A673 (cell line): ENCODE results near the gene AADACL2. TPM values are rescaled to one million over a fixed set of nuclear protein-coding genes. Genes with fewer than 3 reads are reported as not detected.

Source experiments
- BruUV-seq: library from RNA; stranded (reverse); fragments of 400-500 nt; replicated peaks from 2 replicates; lab custom pipeline; 2021; lab: Mats Ljungman, UMichigan
- CTCF ChIA-PET: fragments of 300-600 bp; sonication (Branson Sonifier 250); formaldehyde crosslinking; loops from one replicate; lab custom pipeline; 2022; ENCODE audit warnings: antibody characterized with exemption; lab: Charles Lee
- POLR2A ChIA-PET: fragments of 300-600 bp; sonication (Branson Sonifier 250); formaldehyde crosslinking; loops from one replicate; lab custom pipeline; 2022; ENCODE audit warnings: antibody characterized with exemption; ENCODE audit not compliant: low non-redundant PET; lab: Charles Lee
- DNase-seq: peaks from one replicate; pipeline ENCODE4 v3.0.0-alpha.2; 2015; ENCODE audit warnings: low spot score
- H3K27ac ChIP-seq: fragments of 200-600 bp; sonication (generic); 2 replicates; pipeline ENCODE4 v1.5.1; 2016; ENCODE audit warnings: mixed run types, low read depth, mild to moderate bottlenecking, mixed read lengths, antibody characterized with exemption, low read length; ENCODE audit not compliant: poor library complexity, severe bottlenecking
- H3K27me3 ChIP-seq: fragments of 200-600 bp; sonication (generic); replicated peaks from 2 replicates; pipeline ENCODE4 v1.6.1; 2017; ENCODE audit warnings: mixed run types, low read depth, mild to moderate bottlenecking, mixed read lengths, antibody characterized with exemption, low read length; ENCODE audit not compliant: insufficient read depth, poor library complexity
- H3K36me3 ChIP-seq: fragments of 200-600 bp; sonication (generic); 2 replicates; pipeline ENCODE4 v1.6.1; 2016; ENCODE audit warnings: mixed run types, mild to moderate bottlenecking, mixed read lengths, antibody characterized with exemption, low read length; ENCODE audit not compliant: insufficient read depth, poor library complexity, severe bottlenecking
- H3K4me1 ChIP-seq: fragments of 200-600 bp; sonication (generic); 2 replicates; pipeline ENCODE4 v1.6.1; 2017; ENCODE audit warnings: mixed run types, mild to moderate bottlenecking, mixed read lengths, antibody characterized with exemption, low read length; ENCODE audit not compliant: insufficient read depth, poor library complexity, severe bottlenecking
- H3K4me3 ChIP-seq: fragments of 200-600 bp; sonication (generic); 2 replicates; pipeline ENCODE4 v1.5.1; 2016; ENCODE audit warnings: low read depth, mixed run types, mild to moderate bottlenecking, mixed read lengths, low read length; ENCODE audit not compliant: poor library complexity, severe bottlenecking
- H3K9me3 ChIP-seq: fragments of 200-600 bp; sonication (generic); 2 replicates; pipeline ENCODE4 v1.6.1; 2016; ENCODE audit warnings: mixed run types, low read depth, mild to moderate bottlenecking, mixed read lengths, antibody characterized with exemption, low read length; ENCODE audit not compliant: poor library complexity, severe bottlenecking
- EZH2 ChIP-seq: fragments of 200-600 bp; sonication (generic); IDR thresholded peaks from 2 replicates; pipeline ENCODE4 v1.6.1; 2017; ENCODE audit warnings: borderline replicate concordance, low read depth, mild to moderate bottlenecking, mixed read lengths, antibody characterized with exemption, low read length; ENCODE audit not compliant: poor library complexity, severe bottlenecking
- intact Hi-C: fragments of 100-400 bp; cut with micrococcal nuclease; formaldehyde crosslinking; loops from one replicate; pipeline ENCODE4 v1.10.0; 2022; ENCODE audit not compliant: unreplicated experiment
- total RNA-seq: library from RNA; stranded (reverse); gene quantifications from 2 replicates; pipeline ENCODE4 v1.2.3, GENCODE V29; 2021
- TF ChIP-seq, protein P1 (sequence below): fragments of 300-800, 200-600 bp; sonication (generic); conservative IDR thresholded peaks from 2 replicates; pipeline ENCODE4 v1.5.1; 2017; ENCODE audit warnings: low read depth, mild to moderate bottlenecking, antibody characterized with exemption, low read length, moderate library complexity, mixed read lengths

AADACL2 gene
- total RNA-seq, 1 experiment from 2014 or later, result not detected

DNA sequence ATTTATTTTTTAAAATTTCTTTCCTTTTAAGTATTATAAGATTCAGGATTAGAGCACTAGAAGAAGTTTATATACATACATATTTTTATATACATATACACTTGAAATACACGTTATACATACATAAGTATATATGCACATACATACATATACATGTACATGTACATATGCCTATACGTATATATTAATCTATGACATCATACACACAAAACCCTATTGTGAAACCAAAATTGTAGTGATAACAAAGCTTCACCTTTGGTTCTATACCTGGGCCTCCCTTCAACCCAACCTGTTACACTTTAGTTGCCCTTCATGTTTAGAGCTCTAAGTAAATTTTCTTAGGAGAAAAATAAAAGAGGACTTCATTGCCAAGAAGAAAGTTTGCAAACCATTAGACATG, 17.0 kb downstream of the AADACL2 start:
- intact Hi-C loops, result no loop called here
- peaks cover 3% of the 10 kb centered on the region for H3K4me1 ChIP-seq
- H3K9me3 ChIP-seq, result peaks cover 8% of the 10 kb centered on the region
- ChIA-PET CTCF (no interaction called here), POLR2A (no interaction called here)
- no peak overlapping the region for H3K4me3 ChIP-seq
- DNase-seq, result no peak
- TF ChIP-seq, protein P1, sequence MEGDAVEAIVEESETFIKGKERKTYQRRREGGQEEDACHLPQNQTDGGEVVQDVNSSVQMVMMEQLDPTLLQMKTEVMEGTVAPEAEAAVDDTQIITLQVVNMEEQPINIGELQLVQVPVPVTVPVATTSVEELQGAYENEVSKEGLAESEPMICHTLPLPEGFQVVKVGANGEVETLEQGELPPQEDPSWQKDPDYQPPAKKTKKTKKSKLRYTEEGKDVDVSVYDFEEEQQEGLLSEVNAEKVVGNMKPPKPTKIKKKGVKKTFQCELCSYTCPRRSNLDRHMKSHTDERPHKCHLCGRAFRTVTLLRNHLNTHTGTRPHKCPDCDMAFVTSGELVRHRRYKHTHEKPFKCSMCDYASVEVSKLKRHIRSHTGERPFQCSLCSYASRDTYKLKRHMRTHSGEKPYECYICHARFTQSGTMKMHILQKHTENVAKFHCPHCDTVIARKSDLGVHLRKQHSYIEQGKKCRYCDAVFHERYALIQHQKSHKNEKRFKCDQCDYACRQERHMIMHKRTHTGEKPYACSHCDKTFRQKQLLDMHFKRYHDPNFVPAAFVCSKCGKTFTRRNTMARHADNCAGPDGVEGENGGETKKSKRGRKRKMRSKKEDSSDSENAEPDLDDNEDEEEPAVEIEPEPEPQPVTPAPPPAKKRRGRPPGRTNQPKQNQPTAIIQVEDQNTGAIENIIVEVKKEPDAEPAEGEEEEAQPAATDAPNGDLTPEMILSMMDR, result no peak
- TF ChIP-seq EZH2, result no peak
- no TSS peak for BruUV-seq
- no peaks in the 10 kb centered on the region for H3K27me3 ChIP-seq
- H3K36me3 ChIP-seq, result no peaks in the 10 kb centered on the region
- no peak overlapping the region for H3K27ac ChIP-seq

DNA sequence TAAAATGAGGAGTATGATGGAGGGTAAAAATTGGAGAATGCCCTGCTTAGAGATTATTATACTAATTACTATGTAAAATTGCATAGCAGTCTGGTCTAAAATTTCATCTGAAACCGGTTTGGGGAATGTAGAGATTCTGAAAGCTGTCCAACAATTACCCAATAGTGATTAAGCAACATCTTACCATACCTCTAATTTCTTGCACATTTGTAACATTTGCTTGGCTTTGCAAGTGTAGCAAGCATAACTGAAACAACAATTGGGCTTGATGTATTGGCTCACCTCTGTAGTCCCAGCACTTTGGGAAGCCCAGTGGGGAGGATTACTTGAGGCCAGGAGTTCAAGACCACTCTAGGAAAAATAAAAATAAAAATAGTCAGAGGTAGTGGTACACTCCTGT, 17.4 kb downstream of the AADACL2 start:
- no peak overlapping the region for H3K27ac ChIP-seq
- POLR2A ChIA-PET, result no interaction called here
- no peak overlapping the region for H3K4me3 ChIP-seq
- H3K36me3 ChIP-seq, result no peaks in the 10 kb centered on the region
- intact Hi-C loops, result no loop called here
- DNase-seq, result no peak
- H3K9me3 ChIP-seq, result peaks cover 8% of the 10 kb centered on the region
- no peak for TF ChIP-seq EZH2
- TF ChIP-seq, protein P1, result no peak
- peaks cover 3% of the 10 kb centered on the region for H3K4me1 ChIP-seq
- BruUV-seq, result no TSS peak
- CTCF ChIA-PET, result no interaction called here
- H3K27me3 ChIP-seq, result no peaks in the 10 kb centered on the region

GRCh38 chr3:151753846-151754245, 20.1 kb downstream of the AADACL2 start:
- CTCF ChIA-PET, result no interaction called here
- no peak overlapping the region for H3K27ac ChIP-seq

More at GRCh38 chr3:151753846-151754245, 20.1 kb downstream of the AADACL2 start:
- Histone ChIP-seq H3K36me3 (no peaks in the 10 kb centered on the region), H3K27me3 (no peaks in the 10 kb centered on the region), H3K4me1 (peaks cover 3% of the 10 kb centered on the region), H3K4me3 (no peak overlapping the region), H3K9me3 (peaks cover 4% of the 10 kb centered on the region)
- POLR2A ChIA-PET, result no interaction called here
- no peak for DNase-seq
- TF ChIP-seq, protein P1, result no peak
- TF ChIP-seq EZH2, result no peak
- no TSS peak for BruUV-seq
- intact Hi-C loops, result no loop called here
